Hematopoietic multipotent progenitor cell treated with erythropoietin and hydrocortisone succinate and interleukin-3 and kit ligand, for 17 days (in vitro differentiated cells): ENCODE measurements around the gene P2RY2.
"Not testable (repeated sequence)": the region's sequence is repeated elsewhere in the genome, so short reads cannot be mapped to it uniquely, and the experiment has no call there.

Source experiments
- DNase-seq: peaks from one replicate; pipeline ENCODE4 v3.0.0-alpha.2; 2015; ENCODE audit warnings: low spot score

P2RY2 gene

GRCh38 chr11:73228268-73229134 lies 10.4 kb downstream of the P2RY2 start:
- DNase-seq: no peak

- no peak for DNase-seq
Observed at GRCh38 chr11:73229321-73229895, 11.3 kb downstream of the P2RY2 start.

DNA sequence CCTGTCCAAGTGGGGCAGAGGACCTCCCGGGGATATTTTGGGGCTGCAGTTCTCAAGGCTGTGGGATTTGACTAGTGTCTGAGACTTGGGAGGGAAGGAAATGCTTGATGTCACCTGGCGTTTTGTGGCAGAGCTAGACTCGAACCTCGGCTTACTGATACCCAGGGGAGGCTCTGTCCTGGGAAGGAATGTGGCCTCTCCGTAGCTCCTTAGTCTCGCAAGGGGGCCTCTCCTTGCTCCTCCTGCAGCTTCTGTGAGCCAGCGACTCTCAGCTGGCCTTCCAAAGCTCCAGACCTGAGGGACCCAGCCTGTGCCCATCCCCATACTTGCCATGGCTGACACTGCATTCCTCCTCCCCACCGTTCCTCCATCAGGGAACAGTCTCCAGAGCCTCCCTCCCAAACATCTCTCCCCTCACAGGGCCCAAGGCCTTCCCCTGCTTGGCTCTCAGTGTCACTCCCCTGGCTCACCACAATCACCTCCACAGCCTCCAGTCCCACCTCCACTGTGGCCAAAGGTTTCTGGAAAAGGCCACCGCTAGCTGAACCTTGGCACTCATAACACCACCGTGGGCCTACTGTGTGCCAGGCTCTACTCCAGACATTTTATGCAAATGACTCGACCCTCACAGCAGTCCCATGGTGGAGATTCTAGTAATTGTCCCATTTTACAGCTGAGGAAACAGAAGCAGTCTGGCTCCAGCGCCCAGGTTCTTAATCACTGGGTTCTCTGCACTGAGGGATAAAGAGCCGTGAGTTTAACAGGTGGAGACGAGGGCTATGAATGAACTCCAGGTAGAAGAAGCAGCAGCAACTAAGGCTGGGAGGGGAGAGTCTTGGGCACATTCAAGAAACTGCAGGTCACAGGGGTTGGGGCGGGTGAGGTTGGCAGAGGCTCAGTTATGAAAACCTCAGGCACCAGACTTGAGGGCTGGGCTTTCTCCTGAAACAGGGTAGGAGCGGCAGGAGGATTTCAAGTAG lies 12.1 kb downstream of the P2RY2 start:
- no peak for DNase-seq

GRCh38 chr11:73230931-73231330 lies 12.8 kb downstream of the P2RY2 start:
- no peak for DNase-seq

DNA sequence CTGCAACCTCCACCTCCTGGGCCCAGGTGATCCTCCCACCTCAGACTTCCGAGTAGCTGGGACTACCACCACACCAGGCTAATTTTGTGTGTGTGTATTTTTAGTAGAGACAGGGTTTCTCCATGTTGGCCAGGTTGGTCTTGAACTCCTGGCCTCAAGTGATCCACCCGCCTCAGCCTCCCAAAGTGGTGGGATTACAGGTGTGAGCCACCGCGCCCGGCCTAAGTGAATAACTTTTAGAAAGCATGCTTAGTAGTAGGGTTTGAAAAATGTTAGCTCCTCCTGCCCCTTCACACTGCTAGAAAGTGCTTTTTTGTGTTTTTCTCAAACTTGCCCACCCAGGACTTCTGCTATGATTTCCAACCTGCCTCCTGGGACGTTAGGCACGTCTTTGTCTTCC lies 14.4 kb downstream of the P2RY2 start:
- DNase-seq: not testable (repeated sequence)

GRCh38 chr11:73233211-73233610 lies 15.1 kb downstream of the P2RY2 start:
- no peak for DNase-seq

DNA sequence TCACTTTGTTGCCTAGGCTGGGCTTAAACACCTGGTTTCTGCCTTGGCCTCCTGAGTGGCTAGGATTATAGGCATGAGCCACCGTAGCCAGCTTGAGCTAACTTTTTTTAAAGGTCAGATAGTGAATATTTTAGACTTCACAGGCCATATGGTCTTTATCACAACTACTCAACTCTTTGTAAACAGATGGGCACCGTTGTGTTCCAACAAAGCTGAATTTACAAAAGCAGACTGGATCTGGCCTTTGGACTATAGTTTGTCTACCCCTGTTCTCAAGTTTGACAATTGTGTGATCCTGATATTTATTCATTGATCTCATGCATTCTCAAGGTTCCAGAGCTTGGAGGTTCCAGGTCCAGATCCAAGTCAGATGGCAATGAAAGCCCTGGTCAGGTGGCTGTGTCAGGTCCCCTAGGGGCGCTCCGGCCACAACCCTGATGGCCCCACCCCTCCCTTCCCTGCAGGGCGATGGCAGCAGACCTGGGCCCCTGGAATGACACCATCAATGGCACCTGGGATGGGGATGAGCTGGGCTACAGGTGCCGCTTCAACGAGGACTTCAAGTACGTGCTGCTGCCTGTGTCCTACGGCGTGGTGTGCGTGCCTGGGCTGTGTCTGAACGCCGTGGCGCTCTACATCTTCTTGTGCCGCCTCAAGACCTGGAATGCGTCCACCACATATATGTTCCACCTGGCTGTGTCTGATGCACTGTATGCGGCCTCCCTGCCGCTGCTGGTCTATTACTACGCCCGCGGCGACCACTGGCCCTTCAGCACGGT lies 15.8 kb downstream of the P2RY2 start:
- DNase-seq: no peak

- no peak for DNase-seq
Observed at GRCh38 chr11:73234471-73235181, 16.5 kb downstream of the P2RY2 start.

- no peak for DNase-seq
Observed at GRCh38 chr11:73235236-73235786, 17.2 kb downstream of the P2RY2 start.

DNA sequence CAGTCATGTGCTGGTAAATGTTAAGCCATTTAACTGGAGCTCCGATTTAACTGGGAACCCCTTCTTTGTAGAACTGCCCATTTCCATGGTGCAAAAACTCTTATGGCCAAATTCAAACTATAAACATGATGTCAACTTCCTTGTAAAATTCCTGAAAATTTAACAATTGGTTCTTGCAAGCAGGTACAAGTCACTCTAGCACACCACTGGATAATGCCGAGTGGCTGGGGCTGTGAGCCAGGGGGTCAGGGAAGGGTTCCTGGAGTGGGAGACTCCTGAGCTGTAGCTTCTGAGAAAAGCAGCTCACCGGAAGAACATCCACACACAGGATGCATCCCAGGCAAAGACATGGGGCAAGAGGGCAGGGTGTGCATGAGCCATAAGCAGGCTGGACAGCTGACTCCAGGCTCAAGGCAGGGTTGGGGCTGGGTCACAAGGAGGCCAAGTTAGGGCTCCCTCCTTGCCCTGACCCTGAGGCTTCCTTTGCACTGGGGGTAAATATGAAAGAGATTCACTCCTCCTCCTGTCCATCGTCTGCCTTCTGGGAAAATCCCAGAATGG lies 18.2 kb downstream of the P2RY2 start:
- DNase-seq: no peak

DNA sequence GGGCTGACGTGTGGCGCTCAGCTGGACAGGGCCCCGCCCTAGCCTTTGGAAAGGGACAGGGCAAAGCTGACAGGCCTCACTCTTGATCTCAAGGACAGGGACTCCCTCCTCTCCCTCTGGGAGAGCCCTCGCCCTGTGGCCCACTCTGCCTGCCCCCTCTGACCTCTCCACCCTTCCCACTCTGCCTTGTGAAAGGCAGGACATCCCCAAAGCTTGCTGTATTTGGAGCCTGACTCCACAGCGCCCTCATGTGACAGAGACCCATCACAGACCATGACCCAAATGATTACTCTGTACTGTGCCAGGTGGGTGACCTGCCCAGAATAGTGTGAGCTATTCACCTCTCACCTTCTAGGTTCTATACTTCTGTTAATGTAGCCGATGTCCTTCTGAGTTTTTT lies 18.8 kb downstream of the P2RY2 start:
- peak; percentile 24 for DNase-seq

DNA sequence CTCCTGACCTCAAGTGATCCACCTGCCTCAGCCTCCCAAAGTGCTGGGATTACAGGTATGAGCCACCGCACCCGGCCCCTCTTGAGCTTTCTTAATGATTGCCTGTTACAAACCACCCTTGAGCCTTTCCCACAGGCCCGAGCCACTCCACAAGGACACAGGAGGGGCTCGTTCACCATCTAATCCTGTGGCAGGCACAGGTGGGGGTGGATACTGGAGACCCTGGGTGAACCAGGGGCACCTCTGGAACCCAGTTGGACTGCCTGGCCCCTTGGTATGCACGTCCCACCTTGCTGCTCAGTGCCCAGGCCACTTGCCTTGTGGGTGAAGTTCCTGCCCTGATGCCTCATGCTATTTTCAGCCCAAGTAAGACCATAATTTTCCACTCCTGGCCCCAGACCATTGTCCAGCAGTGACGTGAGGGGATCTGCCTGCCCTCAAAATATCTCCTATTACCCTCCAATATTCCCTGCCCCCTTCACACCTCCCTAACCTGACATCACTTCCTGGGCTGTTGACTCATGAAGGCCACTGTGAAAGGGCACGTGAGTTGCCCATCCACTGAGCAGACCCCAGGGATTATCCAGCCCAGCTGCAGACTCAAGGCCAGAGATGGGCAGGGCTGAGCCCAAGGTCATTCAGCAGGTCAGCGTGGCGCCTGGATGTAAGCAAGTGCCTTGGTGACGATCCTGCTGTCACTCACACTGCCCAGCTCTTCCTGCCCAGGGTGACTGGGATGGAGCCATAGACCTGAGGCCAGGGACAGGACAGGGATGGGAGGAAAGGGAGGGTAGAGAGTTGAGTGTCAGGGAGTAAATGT lies 19.6 kb downstream of the P2RY2 start:
- no peak for DNase-seq

DNA sequence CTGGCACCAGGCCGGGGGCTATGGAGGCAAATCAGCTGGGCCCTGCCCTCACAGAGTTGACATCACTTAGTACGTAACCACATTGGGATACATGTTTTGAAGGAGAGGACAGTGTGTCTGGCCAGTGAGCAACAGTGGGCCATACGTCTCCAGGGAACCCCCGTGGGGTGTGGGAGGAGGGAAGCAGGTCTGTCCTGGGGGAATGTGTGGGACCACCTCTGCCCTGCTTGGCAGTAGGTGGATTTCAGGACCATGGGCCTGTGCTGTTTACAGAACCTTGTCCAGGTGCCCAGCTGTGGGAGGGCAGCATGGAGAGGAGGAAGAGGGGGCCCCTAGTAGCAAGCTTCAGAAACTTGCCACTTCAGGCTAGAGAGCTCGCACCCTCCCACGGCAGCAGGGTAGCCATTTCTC lies 21.0 kb downstream of the P2RY2 start:
- no peak for DNase-seq

GRCh38 chr11:73239571-73240189 lies 21.6 kb downstream of the P2RY2 start:
- DNase-seq: no peak

DNA sequence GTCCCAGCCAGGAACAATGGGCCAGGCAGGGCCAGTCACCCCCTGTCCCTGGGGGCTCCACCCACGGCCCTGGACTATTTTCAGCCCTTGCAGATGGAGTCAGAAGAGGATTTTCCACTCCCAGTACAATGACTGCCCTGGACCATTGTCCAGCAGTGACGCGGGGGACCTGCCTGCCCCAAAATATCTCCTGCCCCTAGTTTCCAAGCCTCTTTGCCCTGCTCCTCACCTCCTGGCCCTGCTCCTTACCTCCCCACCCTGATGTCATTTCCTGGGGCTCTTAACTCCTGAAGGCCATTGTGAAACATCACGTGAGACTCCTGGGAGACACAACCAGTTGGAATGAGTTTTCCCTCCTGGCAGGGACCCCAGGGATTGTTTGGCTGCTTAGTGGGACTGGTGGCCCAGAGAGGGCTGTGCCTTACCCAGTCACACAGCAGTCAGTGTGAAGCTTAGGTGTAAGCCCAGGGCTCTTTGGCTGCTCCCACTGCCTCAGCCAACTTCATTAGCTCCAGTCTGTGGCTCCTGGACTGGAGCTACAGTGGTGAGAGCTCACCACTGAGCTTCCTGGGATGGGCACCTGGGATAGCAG lies 22.2 kb downstream of the P2RY2 start:
- no peak for DNase-seq

- no peak for DNase-seq
Observed at GRCh38 chr11:73241300-73241699, 23.2 kb downstream of the P2RY2 start.

DNA sequence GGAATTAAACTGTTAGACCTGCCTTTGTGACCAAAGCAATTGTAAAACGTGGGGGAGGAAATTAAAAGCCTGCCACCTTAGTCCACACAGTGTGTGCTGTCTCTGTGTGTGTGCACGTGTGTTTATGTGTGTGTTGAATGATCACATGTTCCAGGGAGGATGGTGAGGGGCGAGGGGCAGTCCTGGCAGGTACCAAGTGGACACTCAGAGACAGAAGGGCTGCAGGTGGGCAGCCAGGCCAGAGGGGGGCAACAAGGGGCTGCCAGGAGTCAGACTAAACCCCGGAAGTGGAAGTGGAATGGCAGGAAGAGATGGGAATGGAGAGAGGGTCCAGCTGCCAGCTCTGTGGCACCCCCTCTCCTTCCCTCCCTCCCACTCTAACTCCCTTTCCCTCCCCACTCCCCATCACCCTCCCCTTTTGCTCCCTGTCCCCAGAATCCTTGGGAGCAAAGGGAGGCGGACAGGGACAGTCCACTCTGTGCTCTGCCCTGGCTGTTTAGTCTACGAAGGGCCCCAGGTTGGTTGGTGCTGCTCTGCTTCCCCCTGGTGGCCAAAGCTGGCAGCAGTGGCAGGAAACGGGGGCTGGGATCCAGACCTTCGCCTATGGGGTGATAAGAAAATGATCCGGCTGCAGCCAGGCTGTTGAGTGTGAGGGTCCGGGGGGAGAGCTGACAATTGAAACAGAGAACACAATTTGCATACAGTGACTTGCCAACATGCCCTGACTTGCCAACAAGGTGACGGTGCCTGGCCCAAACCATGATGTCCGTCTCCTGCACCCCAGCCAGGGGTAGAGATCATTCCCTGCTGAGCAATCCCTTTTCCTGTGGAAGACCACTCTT lies 24.4 kb downstream of the P2RY2 start:
- DNase-seq: peak; percentile 59

DNA sequence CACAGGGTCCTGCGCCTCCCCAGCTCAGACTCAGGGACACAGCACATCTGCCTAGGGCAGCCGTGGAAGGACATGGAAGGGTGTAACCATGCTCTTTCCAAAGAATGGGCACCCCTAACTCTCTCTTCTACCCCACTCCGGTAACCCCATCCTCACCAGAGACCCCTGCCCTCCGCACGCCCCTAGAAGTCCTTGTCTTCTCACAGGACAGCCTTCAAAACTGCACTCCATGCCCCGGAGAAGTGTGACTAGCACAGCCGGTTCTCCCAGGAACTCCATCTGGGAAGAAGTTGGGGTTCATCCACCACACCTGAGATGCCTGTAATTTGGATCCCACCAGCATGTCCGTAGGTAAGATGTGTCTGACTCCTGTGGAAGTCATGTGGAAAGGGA lies 25.0 kb downstream of the P2RY2 start:
- no peak for DNase-seq
